Stimulated activated CD4-positive, alpha-beta T cell treated with anti-CD3 and anti-CD28 coated beads, Interleukin-2, amount 100 ng/mL, for 24 hours (primary cell): ENCODE measurements around the gene SLC28A1.

Experiments used
- DNase-seq, 2 donors: peaks; one replicate each; pipeline ENCODE4 v3.0.0-alpha.2; 2020

SLC28A1 gene

DNA sequence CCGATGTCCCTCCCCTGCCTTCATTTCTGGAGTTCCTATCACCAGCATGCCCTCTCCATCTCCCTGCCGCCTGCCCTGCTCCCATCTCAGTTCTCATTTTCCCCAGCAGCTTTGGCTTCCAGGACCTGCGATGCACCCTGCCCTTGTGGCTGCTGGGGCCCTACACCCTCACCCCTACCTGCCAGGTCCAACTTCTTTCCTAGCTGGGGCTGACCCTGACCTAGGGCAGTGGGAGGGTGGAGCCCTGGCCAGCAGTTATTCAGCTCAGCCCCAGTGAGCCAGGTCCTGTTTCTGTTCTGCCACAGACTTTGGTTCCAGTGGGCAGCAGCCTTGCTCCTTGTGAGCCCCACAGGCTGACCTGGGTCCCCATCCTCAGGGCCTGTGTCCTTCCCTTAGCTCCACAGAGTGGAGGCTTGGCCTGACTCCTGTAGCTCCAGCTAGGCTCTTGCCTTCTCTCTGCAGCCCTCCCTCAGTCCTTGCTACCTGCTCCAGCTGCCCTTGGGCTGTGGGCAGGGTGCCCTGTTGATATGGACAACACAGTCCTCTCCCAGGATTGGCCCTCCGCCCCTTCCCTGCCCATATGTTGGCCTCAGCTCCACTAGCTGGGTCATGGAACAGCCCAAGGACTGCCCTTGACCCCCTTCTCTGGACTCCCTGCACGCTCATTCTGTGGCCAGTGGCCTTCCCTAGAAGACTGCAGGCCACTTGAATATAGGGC is 62.5 kb downstream of the SLC28A1 start:
- DNase-seq = no peak

DNA sequence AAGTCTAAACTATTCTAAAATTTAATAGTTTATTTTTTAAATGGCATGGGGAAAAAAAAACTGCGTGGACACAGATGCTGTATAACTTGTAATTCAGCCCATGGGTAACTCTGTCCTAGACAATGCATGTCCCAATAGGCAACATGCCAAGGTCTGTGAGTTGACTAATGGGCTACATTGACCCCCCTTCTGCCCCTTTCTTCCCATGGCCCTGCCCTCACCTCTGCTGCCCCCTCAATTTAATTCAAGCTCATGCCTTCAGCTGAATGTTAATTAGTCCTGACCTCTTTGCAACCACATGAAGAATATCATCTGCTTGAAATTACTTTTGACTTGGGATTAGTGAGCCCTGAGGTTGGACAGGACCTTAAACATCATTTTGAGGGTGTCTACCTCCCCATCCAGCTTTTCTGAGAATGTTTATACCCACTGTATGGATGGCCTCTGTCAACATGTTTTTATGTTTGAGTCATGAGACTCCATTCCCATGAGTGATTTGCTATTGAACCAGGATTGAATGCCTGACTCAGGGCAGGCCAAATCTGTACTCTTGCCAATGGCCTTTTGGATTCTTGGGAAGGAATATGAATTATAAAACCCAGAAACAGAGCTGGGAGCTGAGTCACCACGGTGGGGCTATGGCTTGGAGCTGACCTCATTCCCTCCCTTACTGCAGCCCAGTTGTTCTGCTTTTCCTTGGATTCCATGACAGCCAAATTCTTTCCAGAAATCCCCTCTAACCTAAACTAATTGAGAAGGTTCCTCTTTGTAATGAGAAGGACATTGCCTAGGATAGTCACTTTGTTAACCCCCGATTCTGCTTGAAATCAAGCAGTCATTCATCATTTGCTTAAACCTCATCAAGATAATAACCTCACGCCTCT is 63.7 kb downstream of the SLC28A1 start:
- no peak for DNase-seq

DNA sequence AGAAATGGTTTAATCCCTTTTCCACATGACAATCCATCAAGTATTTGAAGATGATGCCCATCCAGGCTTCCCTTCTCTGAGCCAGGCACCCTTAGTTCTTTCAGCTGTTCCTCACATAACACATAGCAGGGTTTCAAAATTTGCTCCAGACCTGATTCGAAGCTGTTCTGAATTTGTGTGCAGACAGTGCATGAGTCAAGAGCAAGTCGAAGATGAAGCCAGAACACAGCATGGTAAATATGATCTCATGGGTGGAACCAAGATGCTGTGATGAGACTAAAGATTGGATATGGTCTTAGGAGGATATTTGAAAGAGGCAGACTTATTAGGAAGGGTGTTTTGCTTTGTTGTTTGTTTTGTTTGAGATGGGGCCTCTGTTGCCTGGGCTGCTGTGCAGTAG is 64.6 kb downstream of the SLC28A1 start:
- DNase-seq = no peak

DNA sequence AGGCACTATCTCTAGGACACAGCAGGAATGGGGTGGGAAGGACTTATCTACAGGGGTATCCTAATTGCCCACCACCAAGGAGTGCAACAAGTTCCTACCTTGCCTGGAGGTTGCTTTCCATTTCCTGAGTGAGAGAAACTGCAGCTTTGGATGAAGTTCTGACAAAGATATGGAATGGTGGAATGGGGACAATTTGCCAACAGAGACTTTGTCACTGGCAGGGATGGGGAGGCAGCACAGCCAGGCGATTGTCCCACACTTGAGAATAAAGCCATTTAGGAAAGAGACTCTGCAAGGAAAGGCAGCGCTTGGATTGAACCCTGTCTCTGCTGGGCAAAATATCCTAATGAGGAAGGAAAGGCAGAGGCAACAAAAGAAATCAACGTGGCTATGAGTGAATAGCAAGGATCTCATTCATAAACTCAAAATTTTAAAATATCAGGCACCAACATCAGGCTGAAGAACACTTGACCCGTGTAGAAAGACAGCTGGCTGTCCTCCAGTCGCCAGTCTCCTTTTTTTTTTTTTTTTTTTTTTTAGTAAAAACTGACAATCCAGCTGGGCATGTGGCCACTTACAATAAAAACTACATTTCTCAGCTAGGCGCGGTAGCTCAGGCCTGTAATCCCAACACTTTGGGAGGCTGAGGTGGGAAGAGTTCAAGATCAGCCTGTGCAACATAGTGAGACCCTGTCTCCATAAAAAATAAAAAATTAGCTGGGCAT is 65.5 kb downstream of the SLC28A1 start:
- DNase-seq = no peak

DNA sequence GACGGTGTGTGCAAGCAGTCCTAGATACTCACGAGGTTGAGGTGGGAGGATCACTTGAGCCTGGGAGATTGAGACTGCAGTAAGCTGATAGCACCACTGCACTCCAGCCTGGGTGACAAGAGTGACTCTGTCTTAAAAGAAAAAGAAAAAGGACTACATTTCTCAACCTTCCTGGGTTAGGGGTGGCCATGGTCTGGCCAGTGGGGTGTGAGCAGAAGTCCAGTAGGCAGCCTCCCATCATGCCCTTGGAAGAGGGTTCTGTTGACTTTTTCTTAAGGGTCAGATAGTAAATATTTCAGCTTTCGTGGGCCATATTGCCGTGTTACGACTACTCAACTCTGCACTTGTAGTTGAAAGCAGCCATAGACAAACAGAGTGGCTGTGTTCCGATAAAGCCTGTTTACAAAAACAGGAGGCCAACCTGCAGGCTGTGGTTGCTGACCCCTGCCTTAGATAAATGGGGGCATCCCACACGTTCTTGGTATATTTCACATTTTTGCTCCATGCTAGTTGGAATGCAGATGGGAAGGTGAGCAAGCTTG is 66.2 kb downstream of the SLC28A1 start:
- DNase-seq = no peak

DNA sequence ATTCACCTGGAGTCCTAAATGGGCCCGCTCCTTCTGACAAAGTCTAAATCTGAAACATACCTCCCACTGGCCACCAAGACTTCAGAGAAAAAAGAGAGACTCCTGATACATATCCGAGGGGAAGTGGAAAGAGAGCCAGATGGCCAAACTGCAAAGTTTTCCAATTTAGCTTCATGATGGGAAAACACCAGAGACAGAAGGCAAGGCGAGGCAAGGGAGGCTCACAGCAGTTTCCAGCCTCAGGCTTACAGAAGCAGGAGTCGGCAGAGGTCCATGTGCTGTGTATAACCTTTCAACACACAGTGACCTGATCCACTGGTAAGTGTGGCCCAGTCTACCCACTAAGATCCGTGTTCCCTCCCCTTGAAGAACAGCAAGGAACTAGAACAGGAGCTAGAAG is 67.3 kb downstream of the SLC28A1 start:
- no peak for DNase-seq

DNA sequence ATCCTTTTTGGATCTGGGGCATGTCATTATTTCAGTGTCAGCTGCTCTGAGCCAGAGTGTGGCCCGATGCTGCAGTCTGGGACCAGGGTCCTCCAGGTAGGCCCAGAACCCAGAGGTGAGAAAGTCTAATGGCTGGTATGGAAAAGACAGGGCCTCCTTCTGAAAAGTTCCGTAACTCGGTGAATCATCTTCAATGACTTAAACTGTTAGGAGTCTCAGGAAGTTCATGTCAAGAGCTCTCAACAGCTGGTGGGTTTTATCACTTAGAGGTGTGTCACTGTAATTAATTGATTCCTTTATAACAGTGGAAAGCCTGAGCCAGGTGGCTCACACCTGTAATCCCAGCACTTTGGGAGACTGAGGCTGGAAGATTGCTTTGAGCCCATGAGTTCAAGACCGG is 68.7 kb downstream of the SLC28A1 start:
- no peak for DNase-seq

DNA sequence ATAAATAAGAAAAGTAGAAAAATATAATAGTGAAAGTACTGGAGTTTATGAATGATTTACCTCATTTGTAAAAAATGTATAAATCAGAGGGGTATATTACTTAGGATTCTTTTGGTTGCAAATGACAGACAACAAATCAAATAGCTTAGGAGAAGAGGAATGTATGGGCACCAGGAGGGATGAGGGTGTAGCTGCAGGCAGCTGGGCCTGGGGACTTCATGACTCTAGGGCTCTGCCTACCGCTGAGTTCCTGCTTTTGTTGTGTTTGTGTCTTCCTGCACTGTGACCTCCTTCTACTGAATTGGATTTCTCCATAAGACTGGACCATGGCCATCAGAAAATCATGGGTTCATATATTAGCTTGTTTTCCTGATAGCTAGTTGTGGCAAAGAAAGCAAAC is 69.3 kb downstream of the SLC28A1 start:
- no peak for DNase-seq

DNA sequence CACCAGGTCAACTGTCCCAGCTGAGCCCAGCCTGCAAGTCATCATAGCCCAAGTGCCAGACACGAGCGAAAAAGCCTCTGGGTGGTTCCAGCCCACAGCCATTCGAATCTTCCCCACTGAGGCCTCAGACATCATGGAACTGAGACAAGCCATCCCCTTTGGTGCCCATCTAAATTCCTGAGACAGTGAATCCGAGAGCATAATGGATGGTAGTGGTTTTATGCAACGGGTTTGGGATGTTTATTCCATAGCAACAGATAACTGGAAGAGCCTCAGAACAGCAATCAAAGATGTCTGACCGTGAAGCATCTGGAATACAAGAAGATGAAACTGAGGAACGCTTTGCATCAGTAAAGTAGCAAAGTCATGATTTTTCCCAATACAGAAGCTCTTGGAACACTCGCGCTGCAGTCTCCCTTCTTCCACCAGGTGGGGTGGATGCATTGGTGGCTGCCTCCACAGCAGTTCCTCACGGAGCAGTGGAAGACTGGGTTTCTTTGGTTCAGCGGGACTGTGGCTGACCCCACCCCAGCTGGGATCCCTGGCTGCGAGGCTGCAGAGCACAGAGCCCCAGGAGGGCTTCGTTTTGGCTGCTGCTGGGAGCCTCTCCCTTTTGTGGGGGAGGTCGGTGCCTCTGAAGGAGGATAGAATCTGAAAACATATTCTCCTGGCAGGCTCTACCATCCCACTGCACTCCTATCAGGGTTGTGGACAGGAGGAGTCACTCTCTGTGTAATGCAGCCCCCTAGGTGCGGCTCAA is 70.8 kb downstream of the SLC28A1 start:
- peak; percentile 46 to 49 for DNase-seq

DNA sequence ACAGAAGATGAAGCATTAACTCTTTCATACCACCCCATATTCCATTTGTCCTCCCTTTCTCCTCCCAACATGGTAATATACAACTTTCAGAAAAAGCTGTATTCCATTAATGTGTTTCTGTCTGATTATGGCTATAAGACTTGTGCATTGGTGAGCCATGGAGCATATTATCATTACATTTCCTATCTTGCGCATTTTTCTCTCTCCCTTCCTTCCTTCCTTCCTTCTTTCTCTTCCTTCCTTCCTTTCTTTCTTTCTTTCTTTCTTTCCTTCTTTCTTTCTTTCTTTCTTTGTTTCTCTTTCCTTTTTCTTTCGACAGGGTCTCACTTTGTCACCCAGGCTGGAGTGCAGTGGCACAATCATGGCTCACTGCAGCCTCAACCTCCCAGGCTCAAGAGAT is 71.7 kb downstream of the SLC28A1 start:
- DNase-seq = no peak

DNA sequence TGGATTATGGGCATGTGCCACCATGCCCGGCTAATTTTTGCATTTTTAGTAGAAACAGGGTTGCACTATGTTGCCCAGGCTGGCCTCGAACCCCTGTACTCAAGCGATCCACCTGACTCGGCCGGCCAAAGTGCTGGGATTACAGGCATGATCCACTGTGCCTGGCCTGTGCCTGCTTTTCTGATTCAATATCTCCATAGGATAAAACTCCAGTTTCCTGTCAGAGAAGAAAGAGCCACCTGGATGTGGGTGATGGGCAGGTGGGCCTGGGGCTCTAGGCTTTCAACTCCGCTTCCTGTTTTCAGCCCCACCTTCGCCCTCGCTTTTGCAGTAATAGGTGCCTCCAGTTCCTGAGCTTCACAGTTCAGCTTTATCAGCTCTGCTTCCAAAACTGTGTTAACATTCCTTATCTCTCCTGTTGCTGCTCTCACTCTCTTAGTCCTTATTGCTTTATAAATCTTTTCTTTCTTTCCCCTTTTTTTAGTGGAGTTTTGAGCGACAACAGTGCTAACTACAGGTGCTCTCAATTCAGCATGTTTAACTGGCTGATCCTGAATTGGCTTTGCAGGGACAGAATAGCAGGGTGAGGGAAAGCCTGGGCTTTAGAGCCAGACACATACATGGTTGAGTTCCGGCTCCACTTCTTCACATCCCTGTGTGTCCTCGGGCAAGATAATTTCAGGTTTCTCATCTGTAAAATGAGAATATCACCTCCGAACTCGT is 76.1 kb downstream of the SLC28A1 start:
- DNase-seq = no peak

DNA sequence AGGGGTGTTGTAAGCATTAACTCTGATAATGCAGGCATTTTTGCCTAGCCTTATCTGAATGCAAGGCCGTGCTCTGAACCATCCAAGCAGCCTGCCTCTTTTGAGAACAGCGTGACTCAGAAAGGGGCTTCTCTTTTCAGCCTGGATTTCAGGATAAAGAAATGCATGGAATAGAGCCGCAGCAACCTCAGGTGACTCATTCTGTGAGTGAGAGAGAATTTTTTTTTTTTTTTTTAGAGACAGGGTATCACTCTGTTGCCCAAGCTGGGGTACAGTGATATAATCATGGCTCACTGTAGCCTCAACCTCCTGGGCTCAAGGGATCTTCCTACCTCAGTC is 76.6 kb downstream of the SLC28A1 start:
- DNase-seq = no peak

DNA sequence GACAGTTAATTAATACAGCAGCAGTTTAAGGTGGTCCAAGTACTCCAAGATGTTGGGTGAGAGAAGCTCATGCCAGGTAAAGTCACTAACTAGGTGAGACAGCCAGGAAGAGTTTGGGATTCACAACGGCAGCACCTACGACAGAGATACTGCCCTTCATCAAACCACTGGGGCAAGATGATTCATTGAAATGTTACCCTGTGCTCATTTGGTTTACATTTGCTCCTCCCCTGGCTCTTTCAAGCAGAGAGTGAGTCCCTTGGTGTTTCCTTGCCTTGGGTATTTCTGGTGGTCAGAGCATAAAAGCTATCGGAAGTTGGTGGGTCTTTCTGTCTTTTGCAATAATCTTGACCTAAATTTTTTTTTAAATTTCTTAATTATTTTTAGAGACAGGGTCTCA is 77.2 kb downstream of the SLC28A1 start:
- no peak for DNase-seq

DNA sequence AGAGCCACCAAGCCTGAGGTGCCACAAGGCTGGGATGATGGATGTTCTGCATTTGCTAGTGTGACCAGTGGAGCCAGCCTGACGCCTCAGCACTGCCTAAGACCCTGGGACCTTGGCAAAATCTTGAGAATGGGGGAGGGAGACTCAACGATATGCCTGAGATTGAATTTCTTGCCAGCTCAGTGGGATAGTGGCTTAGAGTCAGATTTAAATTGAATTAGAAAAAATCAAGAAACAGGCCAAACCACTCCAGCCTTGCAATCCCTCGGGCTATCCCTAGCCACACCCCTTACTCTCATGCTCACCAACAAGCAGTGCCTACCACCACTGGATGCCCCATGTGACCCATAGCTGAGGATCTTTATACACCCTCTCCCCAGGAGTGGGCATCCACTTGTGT is 78.5 kb downstream of the SLC28A1 start:
- no peak for DNase-seq

DNA sequence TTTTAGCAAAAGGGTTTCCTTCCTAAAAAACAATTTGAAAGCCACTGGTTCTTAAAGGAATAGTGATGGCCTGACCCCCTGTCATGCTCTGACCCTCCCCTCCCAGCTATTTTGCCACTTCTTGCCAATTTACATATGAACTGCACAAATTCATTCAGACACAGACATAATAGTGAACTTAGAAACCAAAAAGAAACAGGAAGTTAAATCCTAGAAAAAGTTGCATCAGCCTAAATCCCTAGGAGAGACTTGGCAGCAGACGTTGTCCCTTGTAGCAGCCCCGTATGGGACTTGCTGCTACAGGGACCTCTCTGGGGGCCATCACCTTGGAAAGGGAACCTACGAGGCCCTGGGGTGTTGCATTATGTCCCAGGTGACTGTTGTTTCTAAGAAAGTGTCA is 82.9 kb downstream of the SLC28A1 start:
- DNase-seq = no peak

DNA sequence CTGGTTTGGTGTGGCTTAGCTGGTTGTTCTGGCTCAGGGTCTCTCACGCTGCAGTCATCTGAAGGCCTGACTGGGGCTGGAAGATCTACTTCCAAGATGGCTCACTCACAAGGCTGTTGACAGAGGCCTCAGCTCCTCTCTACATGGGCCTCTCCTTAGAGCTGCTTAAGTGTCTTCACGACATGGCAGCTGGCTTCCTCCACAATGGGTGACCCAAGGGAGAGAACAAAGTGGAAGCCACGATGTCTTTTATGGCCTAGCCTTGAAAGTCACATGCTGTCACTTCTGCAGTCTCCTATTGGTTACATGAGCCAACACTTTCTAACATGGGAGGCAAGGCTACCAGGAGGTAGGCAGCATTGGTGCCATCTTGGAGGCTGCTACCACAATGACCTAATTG is 83.8 kb downstream of the SLC28A1 start:
- no peak for DNase-seq

DNA sequence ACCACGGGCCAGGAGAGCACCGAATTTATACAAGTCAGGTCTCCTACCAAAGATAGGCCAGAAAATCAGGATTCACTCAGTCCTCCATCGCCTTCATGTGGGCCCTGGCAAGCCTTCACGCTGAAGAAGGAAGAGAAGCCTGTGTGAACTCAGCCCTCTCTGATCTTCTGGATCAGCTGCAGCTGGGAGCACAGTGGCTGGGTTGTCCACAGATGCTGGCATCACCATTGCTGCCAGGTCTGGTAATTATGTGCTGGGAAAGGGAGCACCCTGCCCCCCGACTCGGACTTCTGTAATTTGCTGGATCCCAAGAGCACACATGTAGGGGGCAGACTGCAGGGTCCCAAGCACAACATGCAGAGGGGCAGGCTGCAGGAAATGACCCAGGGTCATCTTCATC is 84.8 kb downstream of the SLC28A1 start:
- DNase-seq = no peak

DNA sequence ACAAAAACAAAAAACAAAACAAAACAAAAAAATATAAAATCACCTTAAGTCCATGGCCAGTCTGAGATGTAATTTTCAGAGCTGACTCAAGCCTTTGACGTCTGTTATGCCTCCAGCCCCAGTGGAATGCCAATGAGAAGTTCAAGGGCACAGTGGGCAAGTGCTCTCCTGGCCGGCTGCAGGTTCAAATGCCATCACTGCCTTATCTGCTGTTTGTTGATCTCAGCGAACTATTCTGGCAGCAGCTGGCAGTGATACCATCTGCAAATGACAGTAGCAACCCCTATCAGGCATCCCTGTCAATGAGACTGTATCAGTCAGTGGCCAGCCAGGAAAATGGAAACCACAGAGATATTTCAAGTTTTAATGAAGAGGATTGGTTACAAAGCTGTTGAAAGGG is 86.4 kb downstream of the SLC28A1 start:
- DNase-seq = no peak

DNA sequence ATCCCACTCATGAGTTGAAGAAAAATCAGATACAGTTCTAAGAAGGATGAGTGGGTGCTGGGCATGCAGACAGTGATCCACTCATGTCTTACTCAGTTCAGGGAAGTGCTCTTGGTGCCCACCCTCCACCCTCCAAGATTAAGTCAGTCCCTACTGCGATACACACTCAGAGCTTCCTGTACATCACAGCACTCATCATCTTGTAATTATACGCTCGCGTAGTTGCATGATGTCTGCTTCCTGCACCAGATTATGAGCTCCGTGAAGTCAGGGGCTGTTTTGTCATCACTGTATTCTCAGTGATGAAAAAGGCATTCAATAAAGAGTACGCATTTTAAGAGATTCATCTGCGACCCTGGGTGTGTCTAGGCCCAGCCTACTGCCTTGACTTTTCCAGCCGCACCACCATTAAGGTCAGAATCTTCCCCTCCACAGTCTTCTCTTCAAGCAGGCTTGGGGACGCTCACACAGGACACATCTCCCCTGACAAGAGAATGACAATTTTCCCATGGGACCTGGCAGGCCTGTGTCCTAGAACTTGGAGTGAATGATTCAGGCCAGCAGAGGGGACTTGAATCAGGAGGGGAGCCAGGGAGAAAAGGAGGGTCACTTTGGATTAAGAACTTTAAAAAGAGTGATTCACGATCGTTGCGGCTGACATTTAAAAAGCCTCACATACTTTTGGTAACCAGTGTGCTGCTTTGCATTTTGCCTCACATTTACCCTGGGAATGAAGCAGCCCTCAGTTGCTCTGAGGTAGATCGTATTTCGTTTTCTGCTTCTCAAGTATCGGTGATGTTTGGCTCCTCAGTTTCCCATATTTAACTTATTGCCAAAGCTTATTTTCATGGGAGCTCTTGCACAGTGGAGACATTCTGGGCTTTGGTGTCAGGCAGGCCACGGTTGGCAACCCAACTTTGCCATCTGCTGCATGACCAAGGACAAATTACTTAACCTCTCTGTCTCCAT is 89.3 kb downstream of the SLC28A1 start:
- no peak for DNase-seq

DNA sequence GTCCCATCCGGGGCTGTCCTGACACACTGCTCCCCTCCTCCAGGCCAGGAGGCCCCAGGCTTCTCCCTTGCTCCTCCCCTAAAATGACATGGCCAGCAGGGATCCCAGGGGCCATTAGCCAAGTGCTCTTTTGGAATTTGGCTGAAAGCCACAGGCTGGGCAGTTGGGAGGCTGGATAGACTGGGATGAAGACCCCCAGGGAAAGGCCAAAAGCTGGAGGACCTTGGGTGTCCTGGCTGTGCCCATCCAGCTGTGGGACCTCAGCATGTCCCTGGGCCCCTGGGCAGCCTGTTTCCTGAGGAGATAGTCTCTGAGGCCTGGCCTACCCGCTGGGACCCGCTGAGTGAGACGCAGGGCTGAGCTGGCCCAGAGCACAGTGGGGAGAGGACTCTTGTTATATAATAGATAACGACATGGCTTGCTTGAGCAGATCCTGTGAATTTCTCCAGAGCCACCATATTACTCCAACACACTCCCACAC is 91.4 kb downstream of the SLC28A1 start:
- DNase-seq = no peak
